SK-N-MC (cell line): Measurements from ENCODE around the gene HLA-DMB.

Experiments
- DNase-seq: peaks from one replicate; pipeline ENCODE4 v3.0.0-alpha.2; 2011; ENCODE audit warnings: low read depth, low spot score
- H3K27ac ChIP-seq: fragments of 200-600 bp; sonication (generic); 2 replicates; pipeline ENCODE4 v1.5.1; 2016; ENCODE audit warnings: mixed run types
- H3K36me3 ChIP-seq: fragments of 200-600 bp; sonication (generic); 2 replicates; pipeline ENCODE4 v1.6.1; 2017; ENCODE audit warnings: antibody characterized with exemption, low read length, mixed read lengths; ENCODE audit not compliant: insufficient read depth
- H3K4me3 ChIP-seq: fragments of 200-600 bp; sonication (generic); 2 replicates; pipeline ENCODE4 v1.5.1; 2016
- H3K9ac ChIP-seq: fragments of 200-600 bp; sonication (generic); 2 replicates; pipeline ENCODE4 v1.8.0; 2017; ENCODE audit warnings: mixed run types, mixed read lengths; ENCODE audit not compliant: insufficient read length
- H3K9me3 ChIP-seq: fragments of 200-600 bp; sonication (generic); 2 replicates; pipeline ENCODE4 v1.6.1; 2017; ENCODE audit warnings: low read depth, mild to moderate bottlenecking, antibody characterized with exemption, low read length, moderate library complexity, mixed read lengths
- EZH2 ChIP-seq: fragments of 200-600 bp; sonication (generic); IDR thresholded peaks from one replicate; pipeline ENCODE4 v1.6.1; 2017; ENCODE audit warnings: antibody characterized with exemption
- FOXP2 ChIP-seq: optimal IDR thresholded peaks from 2 replicates; pipeline ENCODE3; 2011; ENCODE audit warnings: mild to moderate bottlenecking, moderate library complexity; ENCODE audit not compliant: insufficient read depth; ENCODE audit errors: extremely low read length, control extremely low read depth
- POLR2AphosphoS5 ChIP-seq: IDR thresholded peaks from 2 replicates; pipeline ENCODE4 v1.6.1; 2012; ENCODE audit warnings: mild to moderate bottlenecking, low read depth, low read length, borderline replicate concordance

The HLA-DMB gene

DNA sequence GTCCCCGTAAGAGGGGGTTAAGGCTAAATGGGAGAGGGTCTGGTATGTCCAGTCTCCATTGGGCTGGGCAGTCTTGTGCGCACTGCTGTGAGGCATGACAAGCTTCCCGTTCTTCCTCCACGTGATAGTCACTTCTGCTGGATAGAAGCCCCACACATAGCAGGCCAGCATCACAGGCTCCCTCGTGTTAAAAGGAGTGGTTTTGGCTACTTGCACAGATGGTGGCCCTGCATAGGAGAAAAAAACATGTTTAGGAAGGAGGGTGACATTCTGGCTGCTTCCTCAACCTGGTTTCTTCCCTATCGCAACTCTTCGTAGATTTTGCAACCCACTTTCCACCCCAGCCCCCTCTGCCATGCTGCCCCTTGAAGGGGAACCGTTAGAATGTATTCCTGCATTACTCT is 3.6 kb downstream of the HLA-DMB start:
- no peak for TF ChIP-seq FOXP2
- TF ChIP-seq POLR2AphosphoS5: no peak
- TF ChIP-seq EZH2: no peak
- Histone ChIP-seq H3K36me3 (no peaks in the 10 kb centered on the region), H3K4me3 (no peak overlapping the region), H3K9ac (no peak overlapping the region), H3K27ac (no peak overlapping the region), H3K9me3 (no peaks in the 10 kb centered on the region)
- DNase-seq: no peak

DNA sequence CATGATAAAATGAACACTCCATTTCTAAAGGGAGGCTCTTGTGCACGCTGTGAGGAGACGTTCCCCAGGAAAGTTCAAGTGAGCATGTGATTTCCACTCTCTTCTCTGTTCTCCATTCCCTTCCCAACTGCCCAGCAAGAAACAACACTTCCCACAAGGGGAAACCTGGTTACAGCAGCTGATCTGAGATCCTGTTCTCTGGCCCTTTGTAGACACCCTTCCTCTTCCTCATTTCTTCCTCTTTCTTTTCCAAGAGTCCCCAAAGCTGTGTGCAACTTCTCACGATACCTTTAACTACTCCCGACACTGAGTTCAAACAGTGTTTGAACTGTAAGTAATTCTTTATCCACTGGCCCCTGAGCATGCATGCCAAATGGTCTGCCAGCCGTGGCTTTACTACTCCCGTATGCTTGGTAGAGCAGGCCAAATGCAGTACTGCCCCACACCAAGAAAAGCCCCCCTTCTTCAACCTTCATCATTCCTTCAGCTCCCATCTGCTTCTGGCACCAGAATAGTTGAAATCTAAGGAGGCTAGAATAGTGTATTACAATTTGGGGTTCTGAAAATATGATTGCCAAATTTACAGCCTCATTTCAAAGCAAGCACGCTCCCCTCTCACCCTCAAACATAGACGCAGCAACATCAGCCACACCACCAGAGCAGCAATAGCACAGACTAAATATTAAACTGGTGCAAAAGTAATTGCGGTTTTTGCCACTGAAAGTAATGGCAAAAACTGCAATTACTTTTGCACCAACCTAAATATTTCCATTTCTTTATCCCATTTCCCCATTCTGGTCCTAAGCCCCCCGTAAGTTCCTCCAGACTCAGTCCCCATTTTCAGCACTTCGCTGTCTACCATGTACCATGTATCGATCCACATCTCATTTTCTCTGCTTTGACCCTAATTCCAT is 4.3 kb downstream of the HLA-DMB start:
- H3K27ac ChIP-seq: no peak overlapping the region
- no peak overlapping the region for H3K9ac ChIP-seq
- TF ChIP-seq FOXP2: no peak
- TF ChIP-seq EZH2: no peak
- no peak for TF ChIP-seq POLR2AphosphoS5
- no peak overlapping the region for H3K4me3 ChIP-seq
- H3K9me3 ChIP-seq: no peaks in the 10 kb centered on the region
- no peak for DNase-seq
- no peaks in the 10 kb centered on the region for H3K36me3 ChIP-seq

- Histone ChIP-seq H3K9ac (no peak overlapping the region), H3K36me3 (no peaks in the 10 kb centered on the region), H3K27ac (no peak overlapping the region), H3K4me3 (no peak overlapping the region), H3K9me3 (no peaks in the 10 kb centered on the region)
- no peak for TF ChIP-seq EZH2
- no peak for TF ChIP-seq POLR2AphosphoS5
- DNase-seq: no peak
These were observed 5.1 kb downstream of the HLA-DMB start for GRCh38 chr6:32935551-32936238.

GRCh38 chr6:32933661-32934085 is 7.2 kb downstream of the HLA-DMB start:
- Histone ChIP-seq H3K9me3 (no peaks in the 10 kb centered on the region), H3K27ac (no peak overlapping the region), H3K9ac (no peak overlapping the region), H3K4me3 (no peak overlapping the region), H3K36me3 (no peaks in the 10 kb centered on the region)
- TF ChIP-seq POLR2AphosphoS5: no peak
- TF ChIP-seq FOXP2: no peak
- no peak for TF ChIP-seq EZH2
- no peak for DNase-seq

DNA sequence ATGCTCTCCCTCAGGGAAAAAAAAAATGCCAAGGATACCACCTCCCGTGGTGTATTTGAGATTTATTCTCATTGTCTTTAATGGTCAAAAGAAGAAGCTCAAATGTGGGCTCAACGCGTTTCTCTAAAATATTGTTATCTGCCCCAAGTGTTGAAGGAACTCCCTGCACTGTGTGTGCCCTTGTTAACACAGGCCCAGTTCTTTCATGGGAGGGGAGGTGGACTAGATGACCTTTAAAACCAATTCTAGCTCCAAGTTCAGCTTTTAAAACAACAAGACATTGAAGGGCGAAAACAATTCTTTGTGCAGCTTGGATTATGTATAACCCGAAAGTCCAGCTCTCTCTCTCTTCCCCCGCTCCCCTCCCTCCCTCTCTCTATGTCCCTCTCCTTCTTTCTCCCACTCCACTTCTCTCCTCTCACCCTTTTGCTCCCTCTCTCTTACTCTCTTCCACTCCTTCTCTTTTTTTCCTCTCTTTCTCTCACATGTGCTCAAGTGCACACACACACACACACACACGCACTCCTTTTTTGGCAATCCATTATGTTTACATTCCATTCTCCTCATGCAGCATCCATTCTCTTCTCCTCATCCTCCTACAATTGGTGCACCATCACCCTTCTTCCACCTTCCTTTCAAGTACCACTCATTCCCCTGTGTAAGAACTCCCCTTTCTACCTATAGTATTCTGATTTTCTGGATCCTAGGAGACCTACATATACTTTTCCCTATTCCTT is 8.5 kb downstream of the HLA-DMB start:
- Histone ChIP-seq H3K27ac (no peak overlapping the region), H3K36me3 (no peaks in the 10 kb centered on the region), H3K4me3 (no peak overlapping the region), H3K9ac (no peak overlapping the region), H3K9me3 (no peaks in the 10 kb centered on the region)
- TF ChIP-seq FOXP2: no peak
- no peak for TF ChIP-seq EZH2
- TF ChIP-seq POLR2AphosphoS5: no peak
- DNase-seq: no peak

DNA sequence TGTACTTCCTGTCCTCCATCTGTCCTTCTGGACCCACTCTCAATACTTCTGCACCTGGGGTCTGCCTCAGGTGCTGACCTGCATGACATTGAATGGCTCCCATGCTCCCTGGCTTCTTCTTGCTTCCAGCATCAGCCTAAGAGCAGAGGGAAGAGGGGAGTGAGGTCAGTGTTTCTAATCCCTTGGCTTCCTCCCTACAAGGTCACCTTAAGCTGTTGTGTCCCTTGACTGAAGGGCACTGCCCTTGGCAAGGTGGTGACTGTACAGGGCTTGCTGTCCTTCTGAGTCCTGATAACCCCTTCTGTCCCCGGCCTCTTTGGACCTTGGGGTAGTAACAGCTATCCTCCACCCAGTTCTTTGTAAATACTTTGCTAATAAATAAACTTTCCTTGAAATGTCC is 9.6 kb downstream of the HLA-DMB start:
- H3K4me3 ChIP-seq: no peak overlapping the region
- H3K27ac ChIP-seq: no peak overlapping the region
- H3K9me3 ChIP-seq: no peaks in the 10 kb centered on the region
- TF ChIP-seq EZH2 (no peak), POLR2AphosphoS5 (no peak), FOXP2 (no peak)
- no peaks in the 10 kb centered on the region for H3K36me3 ChIP-seq
- H3K9ac ChIP-seq: no peak overlapping the region
- no peak for DNase-seq

- Histone ChIP-seq H3K9ac (no peak overlapping the region), H3K9me3 (no peaks in the 10 kb centered on the region), H3K4me3 (no peak overlapping the region), H3K27ac (no peak overlapping the region), H3K36me3 (no peaks in the 10 kb centered on the region)
- DNase-seq: no peak
- TF ChIP-seq POLR2AphosphoS5: no peak
- TF ChIP-seq EZH2: no peak
- no peak for TF ChIP-seq FOXP2
These were observed 18.7 kb downstream of the HLA-DMB start for GRCh38 chr6:32922083-32922482.

DNA sequence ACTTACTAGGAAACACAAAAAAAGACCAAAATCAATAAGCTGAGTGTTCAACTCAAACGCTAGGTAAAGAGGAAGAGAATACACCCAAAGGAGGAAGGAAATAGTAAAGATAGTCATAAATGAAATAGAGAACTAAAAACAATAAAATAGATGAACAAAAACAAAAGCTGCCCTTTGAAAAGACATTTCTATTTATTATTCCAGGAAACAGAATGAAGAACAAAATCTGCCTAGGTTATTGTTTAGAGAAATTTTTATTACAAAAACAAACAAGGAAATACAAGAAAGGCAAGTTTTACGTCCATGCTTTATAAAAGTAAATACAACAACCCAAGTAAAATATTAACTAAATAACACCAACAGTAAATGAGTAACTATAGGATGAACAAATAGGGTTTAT is 20.1 kb downstream of the HLA-DMB start:
- DNase-seq: no peak
- H3K9me3 ChIP-seq: no peaks in the 10 kb centered on the region
- no peak for TF ChIP-seq EZH2
- TF ChIP-seq FOXP2: no peak
- no peak for TF ChIP-seq POLR2AphosphoS5
- no peak overlapping the region for H3K27ac ChIP-seq
- H3K9ac ChIP-seq: no peak overlapping the region
- H3K4me3 ChIP-seq: no peak overlapping the region
- no peaks in the 10 kb centered on the region for H3K36me3 ChIP-seq
